ENCODE results near the gene DNMT3A. TPM values are rescaled to one million over a fixed set of nuclear protein-coding genes. Genes with fewer than 3 reads are reported as not detected.

The DNMT3A gene
- total and polyA plus RNA-seq, 2 of the 8 experiments (the other 6 are each of a cell fraction or from before 2014, with no cell fraction given), result 33.6 to 178 TPM

DNA sequence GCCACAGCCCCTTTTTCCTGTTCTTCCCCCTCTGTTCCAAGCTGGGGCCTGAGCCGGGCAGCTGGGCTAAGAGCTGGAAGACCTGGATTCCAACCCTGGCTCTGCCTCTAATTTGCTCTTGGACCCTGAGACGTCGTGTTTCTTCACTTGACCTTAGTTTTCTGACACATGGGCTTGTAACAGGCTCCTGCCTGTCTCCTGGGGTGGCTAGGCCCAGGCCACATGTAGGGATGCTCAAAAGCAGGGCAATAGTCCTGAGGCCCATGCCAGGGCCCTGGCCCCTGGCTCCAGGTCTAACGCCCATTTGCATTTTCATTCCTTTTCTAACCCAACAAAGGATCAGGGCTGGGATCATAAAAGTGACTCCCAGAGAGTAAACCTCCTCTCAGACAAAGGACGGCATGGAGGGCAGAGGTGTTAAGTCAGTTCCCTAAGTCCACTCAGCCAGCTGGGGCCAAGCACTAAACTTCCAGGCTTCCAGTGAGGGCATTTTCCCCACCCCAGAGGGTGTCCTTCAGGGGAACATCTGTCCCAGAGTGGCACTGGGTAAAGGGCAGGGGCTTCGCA, 16.6 kb upstream of the DNMT3A start:
- Histone ChIP-seq H3K4ac (replicated peaks; ENCODE audit: insufficient read length, low read depth, low read length) (peak overlapping the region; percentile 51), H3K27ac (ENCODE audit: low read depth, low read length) (no peak overlapping the region), H2BK120ac (replicated peaks; ENCODE audit: low read depth, low read length) (peak overlapping the region; percentile 63), H3K4me3 (ENCODE audit: extremely low read depth in 1 of 4, insufficient read depth in 2 of 4, low read depth in 3 of 4, low read length in 4 of 4) (no peak overlapping the region), H2BK15ac (ENCODE audit: low read length) (no peak overlapping the region), H3K9me3 (ENCODE audit: insufficient read depth in 2 of 2, low read depth in 1 of 2, low read length in 1 of 2) (no peaks in the 10 kb centered on the region), H4K5ac (ENCODE audit: insufficient read length, low read depth, low read length) (no peak overlapping the region), H2BK5ac (ENCODE audit: low read depth, low read length) (no peak overlapping the region), H3K18ac (ENCODE audit: extremely low read depth, low read length) (peak overlapping the region; percentile 4; the same call in 1 of the 2 replicates), H3K23ac (ENCODE audit: insufficient read length) (no peak overlapping the region), H2AK5ac (ENCODE audit: low read depth, low read length) (no peak overlapping the region), H2BK12ac (ENCODE audit: low read depth, low read length) (no peak overlapping the region), H3K56ac (replicated peaks; ENCODE audit: insufficient read length, low read depth, low read length) (no peak overlapping the region), H4K8ac (ENCODE audit: extremely low read depth, insufficient read depth, low read length) (no peak overlapping the region), H2BK20ac (ENCODE audit: low read length) (no peak overlapping the region), H3K14ac (ENCODE audit: insufficient read length) (no peak overlapping the region), H3K27me3 (replicated peaks in 1 of 4; ENCODE audit: control insufficient read depth in 3 of 4, extremely low read depth in 1 of 4, insufficient read depth in 3 of 4, low read length in 3 of 4) (peaks cover 0 to 29% (median 15%) of the 10 kb centered on the region in 4 experiments; a peak in 6 of 7 replicates), H3K23me2 (ENCODE audit: low read depth, low read length) (no peaks in the 10 kb centered on the region), H3K4me1 (replicated peaks in 1 of 4; ENCODE audit: control insufficient read depth in 3 of 4, insufficient read depth in 4 of 4, low read length in 3 of 4) (peaks cover 0 to 9% (median 5%) of the 10 kb centered on the region in 4 experiments; a peak in 6 of 7 replicates), H3K36me3 (ENCODE audit: control insufficient read depth in 2 of 4, insufficient read depth in 4 of 4, low read length in 3 of 4) (no peaks in the 10 kb centered on the region), H4K20me1 (replicated peaks in 1 of 2; ENCODE audit: control insufficient read depth in 1 of 2, insufficient read depth in 2 of 2, low read length in 2 of 2) (peaks cover 0 to 1% of the 10 kb centered on the region in 2 experiments), H3K4me2 (ENCODE audit: insufficient read depth in 1 of 2, low read depth in 2 of 2, low read length in 2 of 2) (no peak overlapping the region), H3K79me2 (ENCODE audit: control insufficient read depth in 1 of 2, insufficient read depth in 2 of 2, low read length in 2 of 2) (no peaks in the 10 kb centered on the region), H3K79me1 (ENCODE audit: low read depth, low read length) (no peaks in the 10 kb centered on the region), H3K9ac (replicated peaks in 1 of 4; ENCODE audit: extremely low read depth in 1 of 4, low read depth in 3 of 4, low read length in 3 of 4) (no peak overlapping the region), H2AFZ (ENCODE audit: low read length) (no peak overlapping the region), H4K91ac (replicated peaks; ENCODE audit: insufficient read length, low read length) (no peak overlapping the region)
- TF ChIP-seq MAX (IDR thresholded peaks at IDR 0.05), result peak; percentile 42; the same call in 1 of the 2 replicates
- peak; percentile 63; the same call in 1 of the 2 replicates for TF ChIP-seq E2F6 (IDR thresholded peaks at IDR 0.05)
- no peak for TF ChIP-seq CREB1 (IDR thresholded peaks at IDR 0.05)
- 0 out of 2 replicates have a peak, but pooled peaks have one; percentile 28 for TF ChIP-seq KDM1A (IDR thresholded peaks at IDR 0.05; ENCODE audit: borderline replicate concordance, low read length)
- 74% methylated on average over 6 of the region's 6 CpGs; no CpG with 5 or more reads in 1 of the 2 experiments for WGBS, 2 experiments (ENCODE audit: extremely low coverage in 1 of 2, insufficient coverage in 1 of 2, insufficient read length in 1 of 2, insufficient replicate concordance in 2 of 2, low coverage in 1 of 2, low lambda C conversion rate in 2 of 2, missing lambda C conversion rate in 1 of 2)
- FAIRE-seq, result no peak
- ChIA-PET CTCF (ENCODE audit: partially characterized antibody) (interaction anchor here (0.7 to 1.7 kb wide), 7 partner anchors 15 to 132 kb away, joined by 3 to 9 read pairs (median 5); no protein-coding TSS in a partner anchor), POLR2A (ENCODE audit: partially characterized antibody) (interaction anchor here (0.8 to 1.7 kb wide), 3 partner anchors 20 to 315 kb away, joined by 3 to 4 read pairs (median 3); no protein-coding TSS in a partner anchor)
- no peak for DNase-seq (ENCODE audit: low read depth in 1 of 2, low spot score in 2 of 2)
